Left ventricle myocardium inferior (tissue), 1 donor: Measurements from ENCODE around the gene PKD2L1. TPM values are rescaled to one million over a fixed set of nuclear protein-coding genes. Genes with fewer than 3 reads are reported as not detected.
"Not testable (repeated sequence)": the region's sequence is repeated elsewhere in the genome, so short reads cannot be mapped to it uniquely, and the experiment has no call there.

Experiments used
- DNase-seq: peaks from one replicate; pipeline ENCODE4 v3.0.0-alpha.2; 2020
- H3K27ac ChIP-seq: fragments of 200-600 bp; replicated peaks from 2 replicates; pipeline ENCODE4 v1.8.0; 2021
- H3K27me3 ChIP-seq: fragments of 200-600 bp; 2 replicates; pipeline ENCODE4 v1.8.0; 2021; ENCODE audit warnings: low read depth
- H3K36me3 ChIP-seq: fragments of 200-600 bp; 2 replicates; pipeline ENCODE4 v1.8.0; 2021
- H3K4me1 ChIP-seq: fragments of 200-600 bp; 2 replicates; pipeline ENCODE4 v1.8.0; 2021
- H3K4me3 ChIP-seq: fragments of 200-600 bp; 2 replicates; pipeline ENCODE4 v1.8.0; 2021; ENCODE audit warnings: mild to moderate bottlenecking, moderate library complexity
- H3K9me3 ChIP-seq: fragments of 200-600 bp; replicated peaks from 2 replicates; pipeline ENCODE4 v1.8.0; 2021
- CTCF ChIP-seq: fragments of 200-600 bp; IDR thresholded peaks from 2 replicates; pipeline ENCODE4 v1.8.0; 2021; ENCODE audit warnings: antibody characterized with exemption, mild to moderate bottlenecking, borderline replicate concordance
- intact Hi-C: fragments of 100-400 bp; cut with micrococcal nuclease; formaldehyde crosslinking; loops from one replicate; pipeline ENCODE4 v1.11.0; 2022
- long read RNA-seq: library from polyadenylated mRNA; unstranded; transcript quantifications from one replicate; pipeline ENCODE4 v2.0.0, GENCODE V29; 2021
- total RNA-seq: library from RNA; stranded (reverse); fragmentation: NEBNext Ultra II Directional; extraction: Animal tissue kit (Norgen Biotek cat#: 25700); gene quantifications from one replicate; pipeline ENCODE4 v1.2.1, GENCODE V29; 2021
- donor health status: DM: no; HTN: yes; CAD: no; lungs with severe emphysema.

The PKD2L1 gene
- total RNA-seq, result not detected
- long read RNA-seq, result 0 reads

- Histone ChIP-seq H3K27ac (no peak within 1 kb of the TSS), H3K4me1 (peaks cover 5% of the 10 kb centered on the region), H3K9me3 (no peaks in the 10 kb centered on the region), H3K4me3 (no peak within 1 kb of the TSS), H3K27me3 (peaks cover 83% of the 10 kb centered on the region), H3K36me3 (no peaks in the 10 kb centered on the region)
- no peak for TF ChIP-seq CTCF
- no peak for DNase-seq
- intact Hi-C loops, result no loop called here
These were observed at the start of gene PKD2L1 for GRCh38 chr10:100330079-100330478. Gene PKD2L1, minus strand, starts transcription at chr10:100330228. Its CDS starts 125 bp downstream, at chr10:100330103.

GRCh38 chr10:100377830-100378229 is 47.8 kb upstream of the PKD2L1 start:
- intact Hi-C loops, result no loop called here
- H3K36me3 ChIP-seq, result peaks cover 6% of the 10 kb centered on the region
- H3K4me1 ChIP-seq, result peaks cover 21% of the 10 kb centered on the region
- H3K27ac ChIP-seq, result no peak overlapping the region
- H3K9me3 ChIP-seq, result no peaks in the 10 kb centered on the region
- DNase-seq, result no peak
- H3K27me3 ChIP-seq, result no peaks in the 10 kb centered on the region
- H3K4me3 ChIP-seq, result no peak overlapping the region
- TF ChIP-seq CTCF, result no peak

- DNase-seq, H3K36me3 ChIP-seq, H3K27ac ChIP-seq, H3K4me3 ChIP-seq, H3K9me3 ChIP-seq, intact Hi-C loops, H3K27me3 ChIP-seq: not testable (repeated sequence)
- peaks cover 33% of the 10 kb centered on the region for H3K4me1 ChIP-seq
These were observed 46.6 kb upstream of the PKD2L1 start for GRCh38 chr10:100376656-100377055.

- Histone ChIP-seq H3K4me1 (peaks cover 47% of the 10 kb centered on the region), H3K4me3 (peak overlapping the region; percentile 79), H3K27ac (peak overlapping the region; percentile 95)
- H3K36me3 ChIP-seq, intact Hi-C loops, H3K27me3 ChIP-seq, H3K9me3 ChIP-seq, DNase-seq: not testable (repeated sequence)
These were observed 44.8 kb upstream of the PKD2L1 start for GRCh38 chr10:100374677-100375353.

- DNase-seq, result no peak
- Histone ChIP-seq H3K9me3 (no peaks in the 10 kb centered on the region), H3K4me1 (peaks cover 47% of the 10 kb centered on the region), H3K36me3 (no peaks in the 10 kb centered on the region), H3K27ac (peak overlapping the region; percentile 95), H3K4me3 (peak overlapping the region; percentile 79), H3K27me3 (no peaks in the 10 kb centered on the region)
- intact Hi-C loops, result no loop called here
- no peak for TF ChIP-seq CTCF
These were observed 44.2 kb upstream of the PKD2L1 start for GRCh38 chr10:100374200-100374655.

GRCh38 chr10:100373298-100374199 is 43.5 kb upstream of the PKD2L1 start:
- H3K4me1 ChIP-seq, result peaks cover 47% of the 10 kb centered on the region
- intact Hi-C loops, result no loop called here
- H3K27ac ChIP-seq, result peak overlapping the region; percentile 95
- H3K27me3 ChIP-seq, result no peaks in the 10 kb centered on the region
- no peaks in the 10 kb centered on the region for H3K36me3 ChIP-seq
- no peak for TF ChIP-seq CTCF
- no peaks in the 10 kb centered on the region for H3K9me3 ChIP-seq
- H3K4me3 ChIP-seq, result peak overlapping the region; percentile 79
- DNase-seq, result peak; percentile 96
